ENCODE results near the gene HEBP2. TPM values are rescaled to one million over a fixed set of nuclear protein-coding genes. Genes with fewer than 3 reads are reported as not detected.

Gene HEBP2
- total RNA-seq, 1 donor from 2014 or later: 63.2 TPM

DNA sequence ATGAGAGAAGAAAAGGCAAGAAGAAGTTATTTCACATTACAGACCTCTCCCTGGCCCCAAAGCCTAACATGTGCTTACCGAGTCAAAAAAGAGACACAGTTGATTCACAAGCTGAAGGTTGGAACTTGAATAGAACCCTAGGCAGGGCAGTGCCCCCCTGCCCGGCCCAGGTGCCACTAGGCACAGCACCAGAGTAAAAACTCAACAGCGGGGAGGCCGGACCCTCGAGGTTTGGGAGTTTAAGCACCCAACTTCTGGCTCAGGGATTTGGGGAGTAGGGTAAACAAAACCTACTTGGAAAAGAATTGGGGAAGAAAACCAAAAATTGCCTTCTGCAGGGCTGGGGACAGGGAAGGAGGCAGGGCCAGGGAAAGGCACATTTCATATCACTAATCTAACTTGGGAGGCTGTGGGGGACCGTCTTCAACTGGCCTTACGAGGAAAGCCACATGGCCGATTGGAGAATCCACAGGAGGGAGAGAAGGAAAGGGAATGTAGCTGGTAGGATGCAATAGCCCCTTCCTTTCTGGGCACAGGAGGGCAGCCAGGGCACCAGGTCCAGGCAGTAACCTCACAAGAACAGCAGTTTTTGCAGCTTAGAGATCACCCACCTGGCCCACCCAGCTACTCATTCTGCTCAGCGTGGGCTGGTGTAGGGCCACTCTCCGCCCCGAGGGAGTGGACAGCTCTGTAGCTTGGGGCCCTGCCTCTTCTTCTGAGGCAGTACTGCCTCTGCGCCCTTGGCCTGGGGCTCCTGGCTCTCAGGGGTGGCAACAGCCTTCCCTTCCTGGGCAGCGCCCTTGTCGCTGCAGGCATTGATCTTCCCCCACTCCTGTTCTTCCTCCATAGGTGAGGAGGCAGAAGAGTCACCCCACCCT is 1.8 kb upstream of the HEBP2 start:
- intact Hi-C loops (cut with DNase I): loop anchor here (5.0 to 10.0 kb wide), 3 partner anchors 295 to 537 kb away; partner anchors contain the start of genes CCDC28A, PERP and TNFAIP3
- H3K4me3 ChIP-seq: no peak overlapping the region
- no peaks in the 10 kb centered on the region for H3K27me3 ChIP-seq
- no peaks in the 10 kb centered on the region for H3K9me3 ChIP-seq
- TF ChIP-seq, protein P1, sequence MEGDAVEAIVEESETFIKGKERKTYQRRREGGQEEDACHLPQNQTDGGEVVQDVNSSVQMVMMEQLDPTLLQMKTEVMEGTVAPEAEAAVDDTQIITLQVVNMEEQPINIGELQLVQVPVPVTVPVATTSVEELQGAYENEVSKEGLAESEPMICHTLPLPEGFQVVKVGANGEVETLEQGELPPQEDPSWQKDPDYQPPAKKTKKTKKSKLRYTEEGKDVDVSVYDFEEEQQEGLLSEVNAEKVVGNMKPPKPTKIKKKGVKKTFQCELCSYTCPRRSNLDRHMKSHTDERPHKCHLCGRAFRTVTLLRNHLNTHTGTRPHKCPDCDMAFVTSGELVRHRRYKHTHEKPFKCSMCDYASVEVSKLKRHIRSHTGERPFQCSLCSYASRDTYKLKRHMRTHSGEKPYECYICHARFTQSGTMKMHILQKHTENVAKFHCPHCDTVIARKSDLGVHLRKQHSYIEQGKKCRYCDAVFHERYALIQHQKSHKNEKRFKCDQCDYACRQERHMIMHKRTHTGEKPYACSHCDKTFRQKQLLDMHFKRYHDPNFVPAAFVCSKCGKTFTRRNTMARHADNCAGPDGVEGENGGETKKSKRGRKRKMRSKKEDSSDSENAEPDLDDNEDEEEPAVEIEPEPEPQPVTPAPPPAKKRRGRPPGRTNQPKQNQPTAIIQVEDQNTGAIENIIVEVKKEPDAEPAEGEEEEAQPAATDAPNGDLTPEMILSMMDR (IDR thresholded peaks at IDR 0.05): no peak
- no peak overlapping the region for H3K27ac ChIP-seq
- H3K4me1 ChIP-seq: peaks cover 0 to 5% of the 10 kb centered on the region in 2 donors
- no peak for DNase-seq (ENCODE audit: low spot score in 2 of 2)
- H3K36me3 ChIP-seq: peaks cover 8 to 14% of the 10 kb centered on the region in 2 donors

DNA sequence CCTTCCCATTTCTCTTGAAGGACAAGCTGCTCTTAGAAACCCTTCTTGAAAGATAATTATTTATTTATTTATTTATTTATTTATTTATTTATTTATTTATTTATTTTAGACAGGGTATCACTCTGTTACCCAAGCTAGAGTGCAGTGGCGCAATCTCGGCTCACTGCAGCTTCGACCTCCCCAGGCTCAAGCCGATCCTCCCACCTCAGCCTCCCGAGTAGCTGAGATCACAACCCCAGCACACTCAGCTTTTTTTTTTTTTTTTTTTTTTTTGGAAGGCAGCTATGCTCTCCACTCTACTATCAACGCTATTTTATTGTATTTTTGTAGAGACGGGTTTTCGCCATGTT is 1.2 kb upstream of the HEBP2 start:
- no peak for DNase-seq (ENCODE audit: low spot score in 2 of 2)
- H3K27me3 ChIP-seq: no peaks in the 10 kb centered on the region
- TF ChIP-seq, protein P1 (IDR thresholded peaks at IDR 0.05): no peak
- peak overlapping the region in 1 of 2 donors; percentile 68 for H3K4me3 ChIP-seq
- peak overlapping the region in 1 of 2 donors; percentile 95 for H3K27ac ChIP-seq
- peaks cover 0 to 5% of the 10 kb centered on the region in 2 donors for H3K4me1 ChIP-seq
- H3K9me3 ChIP-seq: no peaks in the 10 kb centered on the region
- intact Hi-C loops (cut with DNase I): loop anchor here (5.0 to 10.0 kb wide), 3 partner anchors 296 to 538 kb away; partner anchors contain the start of genes CCDC28A, PERP and TNFAIP3
- H3K36me3 ChIP-seq: peaks cover 14 to 19% of the 10 kb centered on the region in 2 donors

DNA sequence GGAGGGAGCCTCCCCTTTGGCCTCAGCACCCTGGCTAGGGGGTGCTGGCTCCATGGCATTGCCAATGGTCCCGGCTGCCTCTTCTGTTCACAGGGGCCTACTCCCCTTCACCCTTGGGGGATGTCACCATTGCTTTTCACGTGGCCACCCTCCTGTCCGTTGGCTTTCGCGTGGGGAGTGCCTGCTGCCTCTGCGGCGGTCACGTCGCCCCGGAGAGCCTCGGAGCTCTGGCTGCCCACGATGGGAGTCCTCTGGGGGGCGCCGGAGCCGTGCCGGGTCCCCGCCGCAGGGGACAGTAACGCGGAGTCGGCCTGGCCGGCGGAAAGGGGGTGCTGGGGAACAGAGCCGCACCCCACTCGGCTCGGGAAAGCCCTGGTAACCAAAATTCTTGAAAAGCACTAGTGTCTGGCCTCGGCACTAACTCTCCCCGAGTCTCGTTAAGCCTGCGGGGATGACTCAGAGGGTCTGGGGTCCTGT is 661 bp upstream of the HEBP2 start:
- no peaks in the 10 kb centered on the region for H3K27me3 ChIP-seq
- peak overlapping the region; percentile 91 to 95 for H3K27ac ChIP-seq
- peak overlapping the region; percentile 68 to 93 for H3K4me3 ChIP-seq
- TF ChIP-seq, protein P1 (IDR thresholded peaks at IDR 0.05): peak in 2 of 3 experiments; percentile 20 to 34
- H3K36me3 ChIP-seq: peaks cover 20 to 24% of the 10 kb centered on the region in 2 donors
- intact Hi-C loops (cut with DNase I): loop anchor here (5.0 to 10.0 kb wide), 3 partner anchors 296 to 539 kb away; partner anchors contain the start of genes CCDC28A, PERP and TNFAIP3
- H3K4me1 ChIP-seq: peaks cover 0 to 5% of the 10 kb centered on the region in 2 donors
- H3K9me3 ChIP-seq: no peaks in the 10 kb centered on the region
- DNase-seq (ENCODE audit: low spot score in 2 of 2): no peak

DNA sequence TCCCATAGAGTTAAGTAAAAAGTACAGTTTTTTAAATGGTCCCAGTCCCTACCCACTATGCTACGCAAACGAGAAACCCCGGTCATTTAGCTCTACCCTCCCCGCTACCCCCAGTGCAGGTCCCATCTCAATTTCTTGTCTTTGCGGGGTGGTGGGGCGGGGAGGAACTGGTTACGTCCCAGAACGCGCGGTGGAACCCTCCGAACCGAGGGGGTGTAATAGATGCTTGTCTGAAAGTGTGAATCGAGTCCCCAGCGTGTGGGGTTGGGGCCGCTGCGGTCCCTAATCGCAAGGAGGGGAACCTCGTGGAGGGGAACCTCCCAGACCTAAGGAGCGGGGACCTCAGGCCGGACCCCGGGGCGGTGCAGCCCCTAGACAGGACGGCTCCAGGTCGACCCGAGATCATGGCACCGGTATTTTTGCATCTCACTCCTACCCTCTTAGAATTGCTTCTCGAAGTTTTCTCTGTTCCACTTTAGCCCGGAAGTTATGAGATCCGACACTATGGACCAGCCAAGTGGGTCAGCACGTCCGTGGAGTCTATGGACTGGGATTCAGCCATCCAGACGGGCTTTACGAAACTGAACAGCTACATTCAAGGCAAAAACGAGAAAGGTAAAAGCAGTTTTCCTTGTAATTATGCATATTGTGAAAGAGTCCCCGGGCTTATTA is 779 bp downstream of the HEBP2 start:
- no peaks in the 10 kb centered on the region for H3K9me3 ChIP-seq
- H3K27ac ChIP-seq: peak overlapping the region; percentile 91 to 95
- H3K27me3 ChIP-seq: no peaks in the 10 kb centered on the region
- TF ChIP-seq, protein P1 (IDR thresholded peaks at IDR 0.05): no peak
- DNase-seq (ENCODE audit: low spot score in 2 of 2): no peak
- H3K4me1 ChIP-seq: peaks cover 0 to 5% of the 10 kb centered on the region in 2 donors
- peaks cover 33 to 38% of the 10 kb centered on the region in 2 donors for H3K36me3 ChIP-seq
- intact Hi-C loops (cut with DNase I): loop anchor here (5.0 to 10.0 kb wide), 3 partner anchors 298 to 540 kb away; partner anchors contain the start of genes CCDC28A, PERP and TNFAIP3
- peak overlapping the region; percentile 68 to 93 for H3K4me3 ChIP-seq

DNA sequence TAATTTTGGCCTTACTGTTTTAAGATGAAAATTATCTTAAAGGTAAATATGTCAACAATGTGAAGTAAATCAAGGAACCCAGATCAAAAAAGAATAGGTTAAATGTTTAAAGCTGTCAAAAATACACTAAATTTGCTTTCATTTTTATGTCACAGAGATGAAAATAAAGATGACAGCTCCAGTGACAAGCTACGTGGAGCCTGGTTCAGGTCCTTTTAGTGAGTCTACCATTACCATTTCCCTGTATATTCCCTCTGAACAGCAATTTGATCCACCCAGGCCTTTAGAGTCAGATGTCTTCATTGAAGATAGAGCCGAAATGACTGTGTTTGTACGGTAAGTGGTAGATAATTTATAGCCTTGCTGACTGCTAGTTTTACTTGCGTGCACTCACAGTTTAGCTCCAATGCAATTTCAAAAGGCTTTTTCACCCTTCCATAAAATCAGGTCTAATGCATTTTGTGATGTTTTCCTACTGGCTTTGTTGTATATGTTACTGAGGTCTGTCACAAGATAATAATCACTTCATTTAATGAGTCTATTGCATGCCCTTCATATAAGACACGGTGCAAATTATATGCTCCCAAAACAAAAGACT is 1.9 kb downstream of the HEBP2 start:
- Histone ChIP-seq H3K27me3 (no peaks in the 10 kb centered on the region), H3K4me3 (no peak overlapping the region), H3K9me3 (no peaks in the 10 kb centered on the region), H3K36me3 (peaks cover 38 to 47% of the 10 kb centered on the region in 2 donors), H3K27ac (peak overlapping the region; percentile 9 to 91), H3K4me1 (peaks cover 0 to 5% of the 10 kb centered on the region in 2 donors)
- TF ChIP-seq, protein P1 (IDR thresholded peaks at IDR 0.05): no peak
- no peak for DNase-seq (ENCODE audit: low spot score in 2 of 2)
- intact Hi-C loops (cut with DNase I): loop anchor here (10.0 kb wide), 2 partner anchors 369 to 541 kb away; partner anchors contain the start of genes CCDC28A and TNFAIP3
